AG08396 (cell line): ENCODE results near the gene SLC9A1.

Experiments
- DNase-seq: peaks from one replicate; pipeline ENCODE4 v3.0.0; 2012; ENCODE audit warnings: low spot score, mixed read lengths

SLC9A1 gene

DNA sequence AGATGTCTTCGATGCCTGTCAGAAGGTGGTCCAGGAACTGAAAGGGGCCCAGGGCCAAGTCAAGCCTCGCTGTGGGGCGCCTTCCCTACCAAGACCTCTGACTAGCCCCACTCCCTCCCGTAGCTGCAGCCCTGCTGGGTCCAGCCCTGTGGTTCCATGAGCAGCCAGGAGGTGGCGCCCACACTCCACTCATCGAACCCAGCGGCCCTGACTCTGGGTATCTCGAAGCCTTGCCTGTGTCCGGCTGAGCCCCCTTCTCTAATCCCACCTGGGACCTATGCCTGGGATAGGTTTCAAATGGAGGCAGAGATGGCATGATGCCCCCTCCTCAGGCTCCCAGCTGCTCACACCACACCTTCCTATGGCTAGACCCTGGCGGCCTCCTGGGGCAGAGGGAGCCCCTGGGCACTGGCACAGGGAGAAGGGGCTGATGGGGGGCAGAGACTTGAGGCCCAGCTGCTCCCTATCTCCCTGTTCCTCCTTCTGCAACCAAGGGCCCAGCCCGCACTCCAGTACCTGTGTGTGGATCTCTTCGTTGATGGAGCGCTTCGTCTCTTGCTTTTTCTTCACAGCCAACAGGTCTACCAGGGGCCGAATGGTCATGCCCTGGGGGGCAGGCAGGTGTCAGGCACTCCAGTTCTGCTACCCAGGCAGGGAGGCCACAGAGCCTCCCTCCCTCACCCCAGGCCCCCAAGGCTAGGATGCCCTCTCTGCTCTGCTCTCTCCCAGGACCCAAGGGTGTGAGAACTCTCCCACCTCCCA, 52.0 kb downstream of the SLC9A1 start:
- peak; percentile 87 for DNase-seq

DNA sequence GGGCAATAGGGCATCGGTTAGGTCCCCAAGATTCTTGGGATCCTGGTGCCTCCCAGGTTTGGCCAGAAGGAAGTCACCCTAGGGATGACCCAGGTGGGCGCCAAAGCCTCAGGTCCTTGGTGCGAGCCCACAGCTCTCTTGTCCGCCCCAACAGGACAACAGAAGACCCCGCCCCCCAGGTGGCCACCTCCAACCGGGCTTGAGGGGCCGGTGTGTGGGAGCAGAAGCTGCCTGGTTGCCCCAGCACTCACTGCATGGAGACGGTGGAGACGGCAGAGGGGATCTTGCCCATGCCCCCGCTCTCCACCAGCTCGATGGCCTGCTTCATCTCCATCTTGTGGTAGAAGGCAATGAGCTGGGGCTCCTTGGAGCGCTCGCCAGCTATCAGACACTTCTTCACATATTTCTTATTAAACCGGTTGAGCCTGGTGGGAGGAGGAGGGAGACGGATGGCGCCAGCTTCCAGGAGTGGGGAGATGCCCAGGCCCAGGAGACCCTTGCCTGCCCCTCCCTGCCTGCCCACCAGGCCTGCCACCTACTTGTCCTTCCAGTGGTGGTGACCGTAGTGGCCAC, 52.7 kb downstream of the SLC9A1 start:
- no peak for DNase-seq

DNA sequence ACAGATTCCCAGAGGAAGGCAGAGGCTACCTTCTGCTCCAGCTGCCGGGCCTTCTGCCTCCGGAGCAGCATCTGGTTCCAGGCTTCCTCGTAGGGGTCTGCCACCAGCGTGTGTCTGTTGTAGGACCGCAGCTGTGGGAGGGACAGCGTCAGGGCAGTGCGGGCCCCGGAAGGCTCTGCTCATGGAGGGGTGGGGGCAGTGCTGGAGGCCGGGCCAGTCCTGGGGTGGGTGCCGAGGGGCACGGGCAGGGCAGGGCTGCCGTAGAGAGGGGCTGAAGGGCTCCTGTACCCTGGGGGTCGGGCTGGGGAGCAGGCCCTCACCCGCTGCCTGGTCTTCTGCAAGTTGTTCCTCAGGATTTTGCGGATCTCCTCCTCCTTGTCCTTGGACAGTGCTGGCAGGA, 53.2 kb downstream of the SLC9A1 start:
- no peak for DNase-seq

DNA sequence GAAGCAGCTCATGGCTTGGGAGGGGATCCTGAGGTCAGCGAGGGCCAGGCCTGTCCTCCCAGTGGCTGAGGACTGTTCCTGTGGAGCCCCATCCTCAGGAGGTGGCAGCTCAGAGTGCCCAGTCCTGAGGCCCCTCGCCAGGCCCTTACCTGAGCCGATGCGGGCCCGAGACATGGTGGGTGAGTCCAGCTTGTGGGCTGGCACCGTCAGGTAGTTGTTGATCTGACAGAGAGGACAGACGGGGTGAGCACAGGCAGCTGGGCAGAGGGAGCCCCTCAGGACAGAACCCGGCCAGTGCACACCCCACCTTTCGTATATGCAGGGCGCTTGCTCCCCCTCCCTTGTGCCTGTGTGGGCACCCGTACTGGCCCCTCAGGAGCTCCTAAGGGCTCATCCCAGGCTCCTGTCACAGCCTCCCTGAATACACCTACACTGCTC, 53.9 kb downstream of the SLC9A1 start:
- no peak for DNase-seq

DNA sequence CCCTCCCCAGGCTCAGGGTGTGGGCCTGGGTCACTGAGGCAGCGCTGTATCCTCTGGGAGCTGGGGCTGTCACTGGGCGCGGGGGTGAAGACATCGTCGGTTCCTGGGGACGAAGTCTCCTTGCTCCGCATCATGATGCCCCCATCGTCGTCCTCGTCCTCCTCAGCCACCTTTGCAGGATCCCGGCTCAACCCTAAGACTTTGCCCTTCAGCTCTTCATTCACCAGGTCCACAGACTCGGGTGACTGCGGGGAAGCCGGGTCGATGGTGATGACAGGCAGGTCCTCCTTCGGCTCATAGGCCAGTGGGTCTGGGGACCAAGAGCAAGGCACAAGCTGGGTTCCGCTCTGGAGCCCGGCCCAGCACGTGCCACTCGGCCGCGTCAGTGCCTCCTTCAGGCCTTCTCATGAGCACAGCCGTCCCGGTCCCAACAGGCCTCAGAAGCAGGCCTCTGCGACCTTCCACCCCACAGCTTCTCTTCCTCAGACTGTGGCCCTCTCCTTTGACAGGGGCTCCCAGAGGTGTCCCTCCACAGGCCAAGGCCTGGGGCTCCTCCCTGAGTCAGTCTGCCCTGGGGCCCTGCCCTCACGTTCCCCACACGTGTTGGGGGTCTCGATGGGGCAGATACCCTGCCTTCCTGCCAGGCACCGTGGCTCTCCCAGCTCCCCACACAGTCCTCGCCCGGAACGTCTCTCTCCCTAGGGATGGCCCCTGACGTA, 54.4 kb downstream of the SLC9A1 start:
- no peak for DNase-seq

DNA sequence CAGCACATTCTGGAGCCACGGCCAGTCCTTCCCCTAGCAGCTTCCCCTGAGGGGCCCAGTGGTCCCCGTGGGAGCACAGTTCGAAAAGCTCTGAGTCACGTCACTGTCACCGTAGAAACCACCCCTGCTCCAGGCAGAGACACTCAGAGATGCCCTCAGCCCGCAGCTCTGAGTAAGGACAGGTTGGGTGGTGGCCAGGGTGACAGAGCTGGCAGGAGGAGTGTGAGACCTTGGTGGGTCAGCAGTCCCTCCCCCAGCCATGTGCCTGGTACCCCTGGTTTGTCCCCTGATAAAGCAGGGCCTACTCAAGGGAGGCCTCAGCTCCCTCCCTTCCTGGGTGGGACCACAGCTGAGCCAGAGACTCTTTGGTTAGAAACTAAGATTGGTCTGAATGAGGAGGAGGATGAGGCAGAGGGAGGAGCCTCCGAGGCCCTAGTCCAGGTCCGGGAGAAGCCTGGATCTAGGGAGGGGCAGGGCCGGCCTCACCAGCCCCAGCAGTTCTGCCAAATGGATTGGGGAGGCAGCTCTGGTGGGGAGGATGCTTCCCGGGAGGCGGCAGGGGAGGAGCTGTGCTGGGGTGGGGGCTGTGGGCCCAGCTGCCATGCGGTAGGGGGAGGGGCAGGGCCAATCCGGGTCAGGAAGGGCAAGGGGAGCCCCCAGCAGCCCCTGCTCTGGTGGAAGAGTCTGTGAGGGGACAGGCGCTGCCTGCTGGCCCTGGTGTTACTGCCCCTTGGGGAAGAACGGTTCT, 55.2 kb downstream of the SLC9A1 start:
- DNase-seq = peak; percentile 82

DNA sequence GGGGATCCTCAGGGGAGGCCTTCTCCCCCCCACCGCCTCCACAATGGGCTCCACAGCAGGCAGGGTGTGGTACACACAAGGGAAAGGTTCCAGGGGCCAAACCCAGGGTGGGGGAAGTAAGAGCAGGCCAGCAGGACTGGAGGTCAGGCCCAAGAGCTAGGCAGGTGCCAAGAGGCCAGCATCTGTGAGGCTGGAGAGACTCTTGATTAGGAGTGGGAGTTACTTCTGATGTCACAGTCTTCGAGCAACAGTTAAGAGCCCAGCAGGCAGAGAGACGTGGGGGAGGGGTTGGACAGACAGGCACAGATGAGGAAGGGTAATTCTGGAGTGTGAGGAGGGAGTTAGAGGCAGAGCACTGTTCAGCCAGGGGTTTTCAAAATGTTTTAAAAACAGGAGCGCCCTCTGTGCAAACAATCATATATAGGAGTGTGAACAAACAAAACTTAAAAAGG, 55.8 kb downstream of the SLC9A1 start:
- no peak for DNase-seq

DNA sequence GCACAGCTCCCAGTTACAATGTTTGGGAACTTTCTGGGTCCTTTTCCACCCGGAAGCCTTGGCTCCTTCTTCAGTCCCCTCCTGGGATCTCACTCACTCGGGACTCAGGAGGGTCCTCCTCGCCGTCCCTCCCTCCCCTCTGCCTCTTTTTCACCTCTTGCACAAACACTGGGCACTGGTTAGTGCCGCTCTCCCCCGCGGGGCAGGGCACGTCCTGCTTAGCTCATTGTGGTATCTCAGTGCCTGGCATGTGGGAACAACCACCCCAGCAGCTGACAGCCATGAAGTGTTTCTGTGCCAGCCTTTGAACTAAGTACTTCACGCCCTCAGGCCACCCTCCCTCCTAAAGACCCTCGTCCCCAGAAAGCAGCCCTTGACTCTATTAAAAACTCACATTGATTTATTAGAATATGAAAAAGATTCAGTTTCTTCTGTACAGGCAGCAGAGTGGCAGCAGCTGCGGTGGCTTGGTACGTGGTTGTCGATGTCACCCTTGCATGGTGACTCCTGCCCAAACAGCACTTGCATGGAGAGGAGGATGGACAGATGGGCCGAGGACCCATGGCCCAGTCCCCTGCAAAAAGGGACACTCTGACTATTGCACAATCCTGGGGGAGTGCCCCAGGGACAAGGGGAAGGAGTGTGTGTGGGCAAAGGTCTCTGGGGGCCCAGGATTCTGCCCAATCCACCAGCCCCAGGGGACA, 56.3 kb downstream of the SLC9A1 start:
- no peak for DNase-seq

DNA sequence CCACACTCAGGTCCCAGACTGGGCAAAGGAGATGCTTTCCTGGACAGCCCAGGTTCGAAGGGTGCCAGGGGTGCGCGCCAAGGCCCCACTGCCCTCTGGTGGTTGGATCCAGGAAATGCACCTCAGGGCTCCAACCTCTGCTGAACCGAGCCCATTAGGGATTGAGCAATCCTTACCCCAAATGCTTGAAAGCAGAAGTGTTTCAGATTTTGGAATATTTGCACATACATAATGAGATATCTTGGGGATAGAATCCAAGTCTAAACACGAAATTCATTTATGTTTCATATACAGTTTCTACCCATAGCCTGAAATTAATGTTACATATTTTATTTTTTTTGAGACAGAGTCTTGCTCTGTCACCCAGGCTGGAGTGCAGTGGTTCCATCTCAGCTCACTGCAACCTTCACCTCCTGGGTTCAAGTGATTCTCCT, 57.4 kb downstream of the SLC9A1 start:
- peak; percentile 89 for DNase-seq

DNA sequence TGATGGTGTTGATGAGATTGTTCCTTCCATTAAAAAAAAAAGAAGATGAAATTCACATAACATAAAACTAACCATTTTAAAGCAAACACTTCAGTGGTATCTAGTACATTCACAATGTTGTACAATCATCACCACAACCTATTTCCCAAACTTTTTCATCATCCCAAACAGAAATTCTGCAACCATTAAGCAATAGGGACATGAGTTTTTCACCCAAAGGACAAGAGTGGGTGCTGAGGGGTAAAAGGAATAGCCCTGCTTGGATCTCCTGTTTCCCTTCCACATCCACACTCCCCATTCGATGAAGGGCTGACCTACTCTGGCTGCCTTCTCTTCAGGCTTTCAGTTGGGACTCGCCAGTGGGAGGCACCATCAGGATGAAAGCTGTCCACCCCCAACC, 59.3 kb downstream of the SLC9A1 start:
- DNase-seq = no peak

DNA sequence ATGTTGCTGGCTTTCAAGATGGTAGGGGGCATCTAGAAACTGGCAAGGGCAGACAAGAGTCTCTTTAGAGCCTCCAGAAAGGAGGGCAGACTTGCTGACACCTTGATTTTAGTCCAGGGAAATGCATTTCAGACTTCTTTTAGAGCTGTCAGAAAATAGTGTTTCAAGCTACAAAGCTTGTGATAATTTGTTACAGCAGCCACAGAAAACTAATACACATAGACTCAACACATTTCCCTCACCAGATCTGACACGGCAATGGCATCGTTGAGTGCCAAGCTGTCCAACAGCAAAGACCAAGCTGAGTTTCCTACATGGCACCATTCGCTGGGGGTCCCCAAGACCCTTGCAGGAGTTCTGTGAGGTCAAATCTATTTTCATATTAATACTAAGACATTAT, 62.0 kb downstream of the SLC9A1 start:
- DNase-seq = no peak

DNA sequence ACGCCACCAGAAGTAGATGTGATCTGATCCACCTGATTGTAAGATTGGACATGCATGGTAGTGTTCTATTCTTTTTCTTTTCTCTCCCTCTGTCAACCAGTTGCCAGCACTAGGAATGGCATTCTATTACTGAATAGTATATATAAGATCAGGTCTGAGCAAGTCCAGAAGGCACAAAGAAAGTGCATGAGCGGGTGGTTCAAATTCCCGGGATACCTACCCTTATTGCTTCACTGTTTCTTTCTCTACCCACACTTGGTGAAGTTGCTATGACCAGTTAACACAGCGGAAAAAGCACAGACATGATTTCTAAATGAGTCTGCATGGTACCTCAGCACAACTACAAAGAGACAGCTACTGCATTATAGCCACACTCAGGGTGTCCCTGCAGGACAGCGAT, 64.0 kb downstream of the SLC9A1 start:
- no peak for DNase-seq

DNA sequence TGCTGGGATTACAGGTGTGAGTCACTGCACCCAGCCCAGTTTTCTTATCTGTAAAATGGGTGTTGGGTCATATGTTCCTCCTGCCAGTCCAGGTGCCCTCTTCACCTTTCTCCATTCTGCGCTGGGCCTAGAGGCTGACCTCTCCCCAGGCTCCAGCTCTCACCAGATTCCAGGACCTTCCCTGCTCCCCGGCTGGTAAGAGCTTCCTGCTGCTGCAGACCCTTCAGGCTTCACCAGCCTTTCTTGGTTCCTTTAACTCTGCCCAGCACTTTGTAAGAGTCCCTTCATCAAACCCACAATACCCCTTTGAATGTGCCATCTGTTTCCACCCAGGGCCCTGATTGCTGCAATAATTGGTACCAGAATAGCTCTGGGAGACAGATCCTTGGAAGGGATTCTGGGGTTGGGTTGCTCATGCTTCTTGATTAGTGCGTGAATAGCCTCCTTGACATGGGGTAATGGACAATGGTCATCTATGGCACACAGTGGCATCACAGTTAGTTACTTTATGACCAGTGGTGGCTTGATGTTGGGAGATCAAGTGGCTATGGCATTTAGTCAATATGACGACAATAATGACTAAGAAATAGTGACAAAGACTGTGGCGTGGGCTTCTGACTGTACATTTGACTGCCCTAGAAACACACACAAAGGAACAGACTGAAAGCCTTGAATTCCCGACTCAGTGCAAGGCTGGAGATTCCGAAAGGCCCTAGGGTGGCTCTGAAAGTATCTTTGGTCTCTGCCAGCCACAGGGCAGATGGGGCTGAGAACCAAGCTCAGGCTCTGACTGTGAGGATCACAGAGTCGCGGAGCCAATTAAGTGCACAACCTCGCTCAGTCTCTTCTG, 67.3 kb downstream of the SLC9A1 start:
- DNase-seq = no peak

DNA sequence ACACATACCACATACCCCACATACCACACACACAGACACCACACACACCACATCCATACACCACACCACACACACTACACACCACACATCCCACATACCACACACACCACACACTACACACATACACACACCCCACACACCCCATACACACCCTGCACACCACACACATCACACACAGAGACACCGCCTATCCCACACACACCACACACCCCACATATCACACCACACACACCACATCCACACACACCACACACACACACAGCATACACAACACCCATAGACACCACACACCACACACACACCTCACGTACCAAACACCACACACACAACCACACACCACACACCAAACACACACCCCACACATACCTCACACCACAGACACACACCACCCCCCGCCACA, 68.3 kb downstream of the SLC9A1 start:
- DNase-seq = no peak

DNA sequence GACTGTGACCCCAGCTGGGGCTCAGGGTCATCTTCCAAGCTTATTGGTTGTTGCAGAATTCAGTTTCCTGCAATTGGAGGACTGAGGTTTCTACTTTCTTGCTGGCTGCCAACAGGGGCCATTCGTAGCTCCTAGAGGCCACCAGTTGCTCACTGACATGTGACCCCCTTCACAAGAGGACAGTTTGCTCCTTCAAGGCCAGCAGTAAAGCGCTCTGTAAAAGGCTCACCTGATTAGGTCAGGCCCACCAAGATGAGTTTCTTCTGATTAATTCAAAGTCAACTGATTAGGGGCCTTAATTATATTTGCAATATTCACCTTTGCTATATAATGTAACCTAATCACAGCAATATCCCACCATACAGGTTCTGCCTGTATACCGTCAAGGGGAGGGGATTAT, 68.9 kb downstream of the SLC9A1 start:
- DNase-seq = no peak

DNA sequence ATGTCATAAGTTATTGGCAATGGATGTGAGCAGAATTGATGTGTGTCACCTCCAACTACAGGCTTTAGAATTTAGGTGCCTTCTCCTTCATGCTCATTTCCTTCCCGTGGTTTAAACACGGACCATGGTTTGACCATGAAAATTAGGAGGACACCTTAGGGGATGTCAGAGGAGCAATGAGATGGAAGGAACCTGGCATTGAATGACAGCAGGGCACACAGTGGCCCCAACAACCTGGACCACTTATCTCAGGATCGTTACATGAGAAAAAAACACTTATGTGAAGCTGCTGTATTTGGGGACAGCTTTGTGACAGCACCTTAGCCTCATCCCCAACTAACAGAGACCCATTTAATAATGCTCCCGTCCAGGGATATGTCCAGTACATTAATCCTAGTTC, 70.8 kb downstream of the SLC9A1 start:
- DNase-seq = no peak

DNA sequence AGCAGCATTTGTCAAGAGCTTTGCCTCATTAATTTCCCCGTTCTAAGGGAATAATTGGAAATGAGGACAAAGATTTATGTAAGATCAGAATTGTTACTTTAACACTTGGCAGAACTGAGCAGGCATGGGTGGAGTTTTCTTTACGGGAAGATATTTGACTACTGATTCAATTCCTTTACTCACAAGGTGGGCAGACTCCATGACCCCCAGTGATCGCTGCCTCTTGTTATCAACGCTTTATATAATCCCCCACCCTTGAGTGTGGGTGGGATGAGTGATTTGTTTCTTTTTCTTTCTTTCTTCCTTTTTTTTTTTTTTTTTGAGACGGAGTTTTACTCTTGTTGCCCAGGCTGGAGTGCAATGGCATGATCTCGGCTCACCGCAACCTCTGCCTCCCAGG, 77.0 kb downstream of the SLC9A1 start:
- no peak for DNase-seq

DNA sequence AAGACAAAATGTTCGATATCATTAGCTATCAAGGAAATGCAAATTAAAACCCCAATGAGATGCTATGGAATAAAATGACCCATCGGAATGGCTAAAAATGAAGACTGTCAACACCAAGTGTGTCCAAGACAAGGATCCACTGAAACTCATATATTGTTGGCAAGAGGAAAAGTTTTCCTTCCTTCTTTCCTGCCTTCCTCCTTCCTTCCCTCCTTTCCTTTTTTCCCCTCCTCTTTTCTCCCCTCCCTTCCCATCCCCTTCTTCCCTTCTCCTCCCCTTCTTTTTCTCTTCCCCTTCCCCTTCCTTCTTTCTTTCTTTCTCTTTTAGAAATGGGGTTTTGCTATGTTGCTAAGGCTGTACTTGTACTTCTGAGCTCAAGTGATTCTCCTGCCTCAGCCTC, 78.1 kb downstream of the SLC9A1 start:
- DNase-seq = no peak

DNA sequence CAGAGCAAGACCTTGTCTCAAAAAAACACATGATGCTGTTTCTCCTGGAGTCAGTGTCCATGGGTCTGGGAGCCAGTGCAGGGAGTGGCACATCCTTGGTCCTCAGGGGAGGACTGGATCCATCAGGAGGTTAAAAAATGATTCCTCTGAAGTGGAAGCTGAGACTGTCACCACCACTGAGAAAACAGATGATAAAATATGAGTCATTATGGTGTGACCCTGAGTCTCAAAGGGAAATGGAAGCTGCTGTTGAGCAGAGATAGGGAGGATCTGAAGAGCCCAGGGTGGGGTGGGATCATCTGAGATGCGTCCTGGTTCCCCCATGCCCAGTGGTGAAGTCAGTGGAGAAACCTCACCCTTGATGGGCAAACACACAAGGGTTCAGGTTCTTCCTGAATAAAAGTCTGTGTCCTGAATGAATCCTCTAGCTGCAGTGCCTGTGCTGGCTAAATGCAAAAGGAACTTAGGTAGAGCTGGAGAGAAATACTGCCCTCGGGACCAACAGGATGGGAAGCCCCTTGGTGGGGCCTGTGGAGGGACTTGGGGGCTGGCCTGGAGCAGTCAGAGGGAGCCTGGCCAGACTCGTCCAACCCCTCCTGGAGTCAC, 80.6 kb downstream of the SLC9A1 start:
- DNase-seq = peak; percentile 44

DNA sequence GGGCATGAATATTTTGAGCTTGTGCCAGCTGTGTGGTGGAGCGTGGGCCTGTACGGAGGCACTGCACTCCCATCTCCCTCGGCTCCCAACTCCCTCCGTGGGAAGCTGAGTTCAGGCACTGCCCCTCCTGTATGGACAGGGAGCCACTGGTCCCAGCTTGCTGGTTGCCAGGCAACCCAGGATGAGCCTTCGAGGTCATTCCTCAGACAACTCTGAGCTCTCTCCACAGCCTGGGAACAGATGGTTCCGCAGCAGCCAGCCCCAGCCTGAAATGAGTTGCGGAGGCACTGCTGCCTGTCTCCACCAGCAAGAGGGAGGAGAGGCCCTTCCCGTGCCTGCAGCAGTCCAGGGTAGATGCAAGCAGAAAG, 83.9 kb downstream of the SLC9A1 start:
- DNase-seq = peak; percentile 57
